GM23248 (cell line): Measurements from ENCODE around the gene NPTX2.

ENCODE experiments used
- EZH2 ChIP-seq: fragments of 200-600 bp; sonication (generic); IDR thresholded peaks from 2 replicates; pipeline ENCODE4 v1.6.1; 2018; ENCODE audit warnings: antibody characterized with exemption, mild to moderate bottlenecking; ENCODE audit not compliant: insufficient read depth, poor library complexity, severe bottlenecking
- EZH2phosphoT487 ChIP-seq: fragments of 200-600 bp; sonication (generic); IDR thresholded peaks from 2 replicates; pipeline ENCODE4 v1.6.1; 2018; ENCODE audit warnings: antibody characterized with exemption, moderate library complexity, mild to moderate bottlenecking, low read depth; ENCODE audit not compliant: insufficient read depth

- TF ChIP-seq EZH2phosphoT487, result no peak
- no peak for TF ChIP-seq EZH2
Measured at GRCh38 chr7:98674881-98675280, 57.8 kb downstream of the NPTX2 start.
